HG03196 (cell line): Measurements from ENCODE around the gene OR2C3.
"Not testable (repeated sequence)": the region's sequence is repeated elsewhere in the genome, so short reads cannot be mapped to it uniquely, and the experiment has no call there.

Experiments
- ATAC-seq: cut with Tn5 transposase; IDR thresholded peaks from one replicate; pipeline ENCODE4 v1.9.1; 2021; ENCODE audit not compliant: unreplicated experiment

The OR2C3 gene

DNA sequence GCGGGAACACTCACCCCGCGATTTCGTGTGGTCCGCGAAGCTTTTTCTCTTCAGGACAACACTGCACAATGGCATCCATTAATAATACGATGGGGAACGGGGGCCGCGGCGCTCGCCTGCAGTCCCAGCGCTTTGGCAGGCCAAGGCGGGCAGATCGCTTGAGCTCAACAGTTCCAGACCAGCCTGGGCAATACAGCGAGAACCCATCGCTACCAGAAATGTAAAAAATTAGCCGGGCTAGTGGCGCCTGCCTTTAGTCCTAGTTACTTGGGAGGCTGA lies 17.7 kb downstream of the OR2C3 start:
- no peak for ATAC-seq

GRCh38 chr1:247517795-247518612 lies 18.2 kb downstream of the OR2C3 start:
- ATAC-seq, result no peak

DNA sequence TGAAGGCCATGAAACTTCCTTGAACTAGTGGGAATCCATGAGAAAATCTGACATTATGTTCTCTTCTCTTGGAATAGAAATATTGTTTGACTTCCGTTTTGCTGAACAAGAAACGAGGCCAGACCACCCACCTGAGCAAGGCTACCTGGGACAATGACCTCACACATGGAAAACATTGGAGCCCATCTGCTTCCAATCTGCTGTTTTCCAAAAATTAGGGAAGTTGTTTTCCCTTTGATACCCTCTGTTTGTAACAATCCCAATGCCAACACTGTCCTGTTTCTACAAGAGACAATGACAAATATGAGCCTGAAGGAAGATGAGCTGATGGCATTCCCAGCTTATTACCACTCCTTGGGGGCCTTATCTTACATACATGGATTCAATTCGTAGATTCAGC lies 29.4 kb downstream of the OR2C3 start:
- no peak for ATAC-seq

GRCh38 chr1:247500865-247501264 lies 35.4 kb downstream of the OR2C3 start:
- ATAC-seq, result no peak

- no peak for ATAC-seq
These were observed 39.5 kb downstream of the OR2C3 start for GRCh38 chr1:247496581-247497285.

DNA sequence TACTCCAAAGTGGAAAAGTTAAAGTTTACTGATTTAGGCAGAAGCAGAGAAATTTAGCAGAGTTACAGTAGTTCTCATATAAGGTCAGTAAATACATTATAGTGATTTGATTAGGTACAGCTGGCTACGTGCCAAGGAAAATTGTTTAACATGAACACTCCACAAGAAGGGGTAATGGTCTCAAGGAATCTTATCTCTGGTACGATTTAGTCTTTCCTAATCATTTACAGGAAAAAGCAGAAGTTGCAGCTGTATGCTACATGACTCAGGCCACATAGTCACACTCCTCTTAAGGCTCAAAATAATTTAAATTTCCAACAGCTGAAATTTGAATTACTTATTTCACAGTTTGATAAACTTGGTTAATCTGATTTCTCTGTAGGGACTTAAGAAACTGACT lies 41.5 kb downstream of the OR2C3 start:
- ATAC-seq, result no peak

- no peak for ATAC-seq
These were observed 43.1 kb downstream of the OR2C3 start for GRCh38 chr1:247493106-247493505.

- ATAC-seq, result no peak
These were observed 44.9 kb downstream of the OR2C3 start for GRCh38 chr1:247491328-247491727.

DNA sequence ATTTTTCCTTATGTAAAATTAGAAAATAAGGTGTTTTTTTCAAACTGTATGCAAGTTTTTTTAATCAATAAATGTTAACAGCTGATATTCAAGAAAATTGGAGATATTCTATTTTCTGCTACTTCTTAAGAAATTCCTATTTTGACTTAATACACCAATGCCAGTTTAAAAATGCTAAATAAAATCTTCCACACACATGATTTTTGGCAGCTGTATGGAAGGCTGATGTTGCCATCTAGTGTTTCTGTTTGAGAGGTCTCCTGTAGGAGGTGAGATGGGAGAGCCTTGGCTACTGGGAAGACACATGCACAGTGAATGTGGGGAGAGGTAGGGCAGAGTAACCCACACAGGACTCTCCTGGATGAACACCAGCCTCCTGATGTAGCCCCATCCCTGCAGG lies 49.2 kb downstream of the OR2C3 start:
- ATAC-seq, result peak; percentile 74

DNA sequence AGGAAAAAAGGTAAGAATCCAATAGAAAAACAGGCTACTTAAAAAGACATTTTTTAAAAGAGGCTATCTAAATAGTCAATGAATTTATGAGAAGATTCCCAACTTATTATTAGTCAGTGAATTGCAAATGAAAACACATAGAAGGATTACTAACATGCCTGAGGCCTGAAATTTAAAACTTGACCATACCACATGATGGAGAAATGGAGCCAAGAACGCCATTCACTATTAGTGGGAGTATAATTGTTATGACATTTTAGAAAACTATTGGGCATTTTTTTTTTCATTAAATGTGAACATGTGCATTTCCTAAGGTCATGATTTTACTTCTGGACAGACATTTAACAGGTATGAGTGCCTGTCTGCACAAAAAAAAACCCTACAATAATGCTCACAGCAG lies 53.5 kb downstream of the OR2C3 start:
- no peak for ATAC-seq

- not testable (repeated sequence) for ATAC-seq
These were observed 59.7 kb downstream of the OR2C3 start for GRCh38 chr1:247476328-247477058.

DNA sequence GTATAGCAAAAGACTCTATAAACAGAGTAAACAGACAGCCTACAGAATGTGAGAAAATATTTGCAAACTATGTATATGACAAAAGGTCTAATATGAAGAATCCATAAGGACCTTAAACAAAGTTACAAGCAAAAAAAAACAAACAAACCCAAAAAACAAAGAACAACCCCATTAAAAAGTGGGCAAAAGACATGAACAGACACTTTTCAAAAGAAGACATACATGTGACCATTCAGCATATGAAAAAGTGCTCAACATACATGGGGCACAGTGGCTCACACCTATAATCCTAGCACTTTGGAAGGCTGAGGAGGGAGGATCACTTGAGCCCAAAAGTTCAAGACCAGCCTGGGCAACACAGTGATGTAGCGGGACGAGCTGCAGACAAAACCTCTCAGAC lies 60.4 kb downstream of the OR2C3 start:
- ATAC-seq, result no peak
